Karpas-422 (cell line): Measurements from ENCODE around the gene STH. TPM values are rescaled to one million over a fixed set of nuclear protein-coding genes. Genes with fewer than 3 reads are reported as not detected.

Experiments used
- DNase-seq: peaks from one replicate; pipeline ENCODE4 v3.0.0-alpha.2; 2015
- H2AFZ ChIP-seq: fragments of 200-600 bp; sonication (generic); 2 replicates; pipeline ENCODE4 v1.6.1; 2014; ENCODE audit warnings: antibody characterized with exemption, low read length, mixed read lengths
- H3K27ac ChIP-seq: fragments of 200-600 bp; sonication (generic); 2 replicates; pipeline ENCODE4 v1.5.1; 2014; ENCODE audit warnings: mild to moderate bottlenecking, low read length, moderate library complexity
- H3K27me3 ChIP-seq: fragments of 200-600 bp; sonication (generic); 2 replicates; pipeline ENCODE4 v1.6.1; 2014; ENCODE audit warnings: low read length, mixed read lengths
- H3K36me3 ChIP-seq: fragments of 200-600 bp; sonication (generic); 2 replicates; pipeline ENCODE4 v1.6.1; 2014; ENCODE audit warnings: low read length, mixed read lengths; ENCODE audit not compliant: insufficient read depth
- H3K4me1 ChIP-seq: fragments of 200-600 bp; sonication (generic); 2 replicates; pipeline ENCODE4 v1.6.1; 2014; ENCODE audit warnings: mild to moderate bottlenecking, low read length, mixed read lengths
- H3K4me2 ChIP-seq: fragments of 200-600 bp; sonication (generic); 2 replicates; pipeline ENCODE4 v1.6.1; 2014; ENCODE audit warnings: low read length, low read depth, mild to moderate bottlenecking; ENCODE audit not compliant: poor library complexity, severe bottlenecking
- H3K4me3 ChIP-seq: fragments of 200-600 bp; sonication (generic); 2 replicates; pipeline ENCODE4 v1.5.1; 2014; ENCODE audit warnings: mild to moderate bottlenecking, antibody characterized with exemption, low read length, mixed read lengths
- H3K79me2 ChIP-seq: fragments of 200-600 bp; sonication (generic); 2 replicates; pipeline ENCODE4 v1.6.1; 2014; ENCODE audit warnings: mild to moderate bottlenecking, low read length, mixed read lengths
- H3K9ac ChIP-seq: fragments of 200-600 bp; sonication (generic); 2 replicates; pipeline ENCODE4 v1.6.0; 2014; ENCODE audit warnings: low read length
- H3K9me2 ChIP-seq: fragments of 200-600 bp; sonication (generic), shearing (Covaris generic); replicated peaks from 2 replicates; pipeline ENCODE4 v1.6.0; 2014; ENCODE audit warnings: mild to moderate bottlenecking, low read length, moderate library complexity; ENCODE audit not compliant: insufficient read depth
- H3K9me3 ChIP-seq: fragments of 300-700, 200-600 bp; sonication (generic); 2 replicates; pipeline ENCODE4 v1.6.1; 2014; ENCODE audit warnings: low read length, mixed read lengths
- H4K20me1 ChIP-seq: fragments of 200-600 bp; sonication (generic); 2 replicates; pipeline ENCODE4 v1.6.1; 2014; ENCODE audit warnings: mild to moderate bottlenecking, antibody characterized with exemption, low read length, low read depth; ENCODE audit not compliant: insufficient read depth
- total RNA-seq: library from RNA; depleted of rRNA; stranded (reverse); fragments of >200 nt; shearing (Covaris generic); gene quantifications from 2 replicates; pipeline ENCODE4 v1.2.3, GENCODE V29; 2014; ENCODE audit warnings: low replicate concordance

The STH gene
- total RNA-seq, 1 experiment from 2014 or later: not detected

GRCh38 chr17:46007461-46007965 lies 8.5 kb downstream of the STH start:
- Histone ChIP-seq H4K20me1 (no peaks in the 10 kb centered on the region), H2AFZ (no peak overlapping the region), H3K27me3 (no peaks in the 10 kb centered on the region), H3K4me1 (peaks cover 6% of the 10 kb centered on the region), H3K9me2 (no peaks in the 10 kb centered on the region), H3K27ac (no peak overlapping the region), H3K79me2 (no peaks in the 10 kb centered on the region), H3K4me3 (no peak overlapping the region), H3K36me3 (no peaks in the 10 kb centered on the region), H3K9me3 (no peaks in the 10 kb centered on the region), H3K4me2 (no peak overlapping the region), H3K9ac (no peak overlapping the region)
- no peak for DNase-seq

GRCh38 chr17:46008591-46008990 lies 9.5 kb downstream of the STH start:
- H3K4me3 ChIP-seq: no peak overlapping the region
- H3K9ac ChIP-seq: no peak overlapping the region
- no peaks in the 10 kb centered on the region for H3K9me2 ChIP-seq
- no peak overlapping the region for H3K4me2 ChIP-seq
- no peaks in the 10 kb centered on the region for H3K9me3 ChIP-seq
- H2AFZ ChIP-seq: no peak overlapping the region
- H3K27me3 ChIP-seq: no peaks in the 10 kb centered on the region
- no peak overlapping the region for H3K27ac ChIP-seq
- DNase-seq: no peak
- no peaks in the 10 kb centered on the region for H4K20me1 ChIP-seq
- peaks cover 6% of the 10 kb centered on the region for H3K4me1 ChIP-seq
- no peaks in the 10 kb centered on the region for H3K36me3 ChIP-seq
- H3K79me2 ChIP-seq: no peaks in the 10 kb centered on the region

DNA sequence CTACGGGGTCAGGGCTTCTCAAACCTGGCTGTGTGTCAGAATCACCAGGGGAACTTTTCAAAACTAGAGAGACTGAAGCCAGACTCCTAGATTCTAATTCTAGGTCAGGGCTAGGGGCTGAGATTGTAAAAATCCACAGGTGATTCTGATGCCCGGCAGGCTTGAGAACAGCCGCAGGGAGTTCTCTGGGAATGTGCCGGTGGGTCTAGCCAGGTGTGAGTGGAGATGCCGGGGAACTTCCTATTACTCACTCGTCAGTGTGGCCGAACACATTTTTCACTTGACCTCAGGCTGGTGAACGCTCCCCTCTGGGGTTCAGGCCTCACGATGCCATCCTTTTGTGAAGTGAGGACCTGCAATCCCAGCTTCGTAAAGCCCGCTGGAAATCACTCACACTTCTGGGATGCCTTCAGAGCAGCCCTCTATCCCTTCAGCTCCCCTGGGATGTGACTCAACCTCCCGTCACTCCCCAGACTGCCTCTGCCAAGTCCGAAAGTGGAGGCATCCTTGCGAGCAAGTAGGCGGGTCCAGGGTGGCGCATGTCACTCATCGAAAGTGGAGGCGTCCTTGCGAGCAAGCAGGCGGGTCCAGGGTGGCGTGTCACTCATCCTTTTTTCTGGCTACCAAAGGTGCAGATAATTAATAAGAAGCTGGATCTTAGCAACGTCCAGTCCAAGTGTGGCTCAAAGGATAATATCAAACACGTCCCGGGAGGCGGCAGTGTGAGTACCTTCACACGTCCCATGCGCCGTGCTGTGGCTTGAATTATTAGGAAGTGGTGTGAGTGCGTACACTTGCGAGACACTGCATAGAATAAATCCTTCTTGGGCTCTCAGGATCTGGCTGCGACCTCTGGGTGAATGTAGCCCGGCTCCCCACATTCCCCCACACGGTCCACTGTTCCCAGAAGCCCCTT lies 10.9 kb downstream of the STH start:
- no peak for DNase-seq
- no peaks in the 10 kb centered on the region for H3K36me3 ChIP-seq
- no peak overlapping the region for H3K9ac ChIP-seq
- no peak overlapping the region for H3K4me2 ChIP-seq
- no peaks in the 10 kb centered on the region for H4K20me1 ChIP-seq
- no peaks in the 10 kb centered on the region for H3K9me3 ChIP-seq
- H3K79me2 ChIP-seq: no peaks in the 10 kb centered on the region
- H3K27ac ChIP-seq: no peak overlapping the region
- H3K27me3 ChIP-seq: no peaks in the 10 kb centered on the region
- H2AFZ ChIP-seq: no peak overlapping the region
- H3K4me1 ChIP-seq: no peaks in the 10 kb centered on the region
- no peaks in the 10 kb centered on the region for H3K9me2 ChIP-seq
- H3K4me3 ChIP-seq: no peak overlapping the region

DNA sequence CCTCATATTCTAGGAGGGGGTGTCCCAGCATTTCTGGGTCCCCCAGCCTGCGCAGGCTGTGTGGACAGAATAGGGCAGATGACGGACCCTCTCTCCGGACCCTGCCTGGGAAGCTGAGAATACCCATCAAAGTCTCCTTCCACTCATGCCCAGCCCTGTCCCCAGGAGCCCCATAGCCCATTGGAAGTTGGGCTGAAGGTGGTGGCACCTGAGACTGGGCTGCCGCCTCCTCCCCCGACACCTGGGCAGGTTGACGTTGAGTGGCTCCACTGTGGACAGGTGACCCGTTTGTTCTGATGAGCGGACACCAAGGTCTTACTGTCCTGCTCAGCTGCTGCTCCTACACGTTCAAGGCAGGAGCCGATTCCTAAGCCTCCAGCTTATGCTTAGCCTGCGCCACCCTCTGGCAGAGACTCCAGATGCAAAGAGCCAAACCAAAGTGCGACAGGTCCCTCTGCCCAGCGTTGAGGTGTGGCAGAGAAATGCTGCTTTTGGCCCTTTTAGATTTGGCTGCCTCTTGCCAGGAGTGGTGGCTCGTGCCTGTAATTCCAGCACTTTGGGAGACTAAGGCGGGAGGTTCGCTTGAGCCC lies 11.6 kb downstream of the STH start:
- H3K79me2 ChIP-seq: no peaks in the 10 kb centered on the region
- no peaks in the 10 kb centered on the region for H3K27me3 ChIP-seq
- H3K36me3 ChIP-seq: no peaks in the 10 kb centered on the region
- no peak overlapping the region for H3K4me2 ChIP-seq
- H3K4me3 ChIP-seq: no peak overlapping the region
- no peaks in the 10 kb centered on the region for H3K9me3 ChIP-seq
- no peaks in the 10 kb centered on the region for H4K20me1 ChIP-seq
- no peaks in the 10 kb centered on the region for H3K4me1 ChIP-seq
- no peak overlapping the region for H3K9ac ChIP-seq
- no peak overlapping the region for H3K27ac ChIP-seq
- DNase-seq: no peak
- H2AFZ ChIP-seq: no peak overlapping the region
- no peaks in the 10 kb centered on the region for H3K9me2 ChIP-seq

- Histone ChIP-seq H3K27me3 (no peaks in the 10 kb centered on the region), H2AFZ (no peak overlapping the region), H3K27ac (no peak overlapping the region), H3K79me2 (no peaks in the 10 kb centered on the region), H3K4me2 (no peak overlapping the region), H3K9me3 (no peaks in the 10 kb centered on the region), H3K9me2 (no peaks in the 10 kb centered on the region), H4K20me1 (no peaks in the 10 kb centered on the region), H3K9ac (no peak overlapping the region), H3K4me3 (no peak overlapping the region), H3K4me1 (no peaks in the 10 kb centered on the region), H3K36me3 (no peaks in the 10 kb centered on the region)
- no peak for DNase-seq
These were observed 12.9 kb downstream of the STH start for GRCh38 chr17:46011711-46012505.

DNA sequence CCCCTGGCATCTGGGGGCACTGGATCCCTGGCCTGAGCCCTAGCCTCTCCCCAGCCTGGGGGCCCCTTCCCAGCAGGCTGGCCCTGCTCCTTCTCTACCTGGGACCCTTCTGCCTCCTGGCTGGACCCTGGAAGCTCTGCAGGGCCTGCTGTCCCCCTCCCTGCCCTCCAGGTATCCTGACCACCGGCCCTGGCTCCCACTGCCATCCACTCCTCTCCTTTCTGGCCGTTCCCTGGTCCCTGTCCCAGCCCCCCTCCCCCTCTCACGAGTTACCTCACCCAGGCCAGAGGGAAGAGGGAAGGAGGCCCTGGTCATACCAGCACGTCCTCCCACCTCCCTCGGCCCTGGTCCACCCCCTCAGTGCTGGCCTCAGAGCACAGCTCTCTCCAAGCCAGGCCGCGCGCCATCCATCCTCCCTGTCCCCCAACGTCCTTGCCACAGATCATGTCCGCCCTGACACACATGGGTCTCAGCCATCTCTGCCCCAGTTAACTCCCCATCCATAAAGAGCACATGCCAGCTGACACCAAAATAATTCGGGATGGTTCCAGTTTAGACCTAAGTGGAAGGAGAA lies 13.5 kb downstream of the STH start:
- Histone ChIP-seq H4K20me1 (no peaks in the 10 kb centered on the region), H3K36me3 (no peaks in the 10 kb centered on the region), H2AFZ (no peak overlapping the region), H3K4me1 (no peaks in the 10 kb centered on the region), H3K27me3 (no peaks in the 10 kb centered on the region), H3K9me2 (no peaks in the 10 kb centered on the region), H3K79me2 (no peaks in the 10 kb centered on the region), H3K4me2 (no peak overlapping the region), H3K9me3 (no peaks in the 10 kb centered on the region), H3K9ac (no peak overlapping the region), H3K4me3 (no peak overlapping the region), H3K27ac (no peak overlapping the region)
- no peak for DNase-seq

GRCh38 chr17:46013127-46013501 lies 14.1 kb downstream of the STH start:
- H3K9ac ChIP-seq: no peak overlapping the region
- H3K4me1 ChIP-seq: no peaks in the 10 kb centered on the region

More at GRCh38 chr17:46013127-46013501, 14.1 kb downstream of the STH start:
- H3K27ac ChIP-seq: no peak overlapping the region
- no peaks in the 10 kb centered on the region for H4K20me1 ChIP-seq
- H3K27me3 ChIP-seq: no peaks in the 10 kb centered on the region
- H3K9me2 ChIP-seq: no peaks in the 10 kb centered on the region
- H3K36me3 ChIP-seq: no peaks in the 10 kb centered on the region
- no peaks in the 10 kb centered on the region for H3K9me3 ChIP-seq
- no peak overlapping the region for H3K4me2 ChIP-seq
- no peak for DNase-seq
- H3K4me3 ChIP-seq: no peak overlapping the region
- H2AFZ ChIP-seq: no peak overlapping the region
- no peaks in the 10 kb centered on the region for H3K79me2 ChIP-seq
